ENCODE results near the gene BSND.

Gene BSND

DNA sequence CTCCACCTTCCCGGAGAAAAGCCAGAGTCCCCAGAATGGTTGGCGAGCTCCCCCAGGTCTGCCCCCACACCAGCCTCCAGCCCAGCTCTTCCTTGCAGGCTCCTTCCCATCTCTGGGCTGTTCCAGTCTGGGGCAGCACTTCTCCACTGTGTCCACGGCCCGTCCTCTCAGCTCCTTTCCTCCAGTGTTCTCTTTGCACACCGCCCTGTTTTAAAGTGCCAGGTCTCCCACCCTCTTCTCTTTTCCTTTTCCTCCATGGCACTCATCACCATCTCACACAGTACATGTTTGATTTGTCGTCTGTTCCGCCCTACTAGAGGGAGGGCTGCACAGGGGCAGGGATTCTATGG lies 34.5 kb downstream of the BSND start:
- TF ChIP-seq, protein P1, sequence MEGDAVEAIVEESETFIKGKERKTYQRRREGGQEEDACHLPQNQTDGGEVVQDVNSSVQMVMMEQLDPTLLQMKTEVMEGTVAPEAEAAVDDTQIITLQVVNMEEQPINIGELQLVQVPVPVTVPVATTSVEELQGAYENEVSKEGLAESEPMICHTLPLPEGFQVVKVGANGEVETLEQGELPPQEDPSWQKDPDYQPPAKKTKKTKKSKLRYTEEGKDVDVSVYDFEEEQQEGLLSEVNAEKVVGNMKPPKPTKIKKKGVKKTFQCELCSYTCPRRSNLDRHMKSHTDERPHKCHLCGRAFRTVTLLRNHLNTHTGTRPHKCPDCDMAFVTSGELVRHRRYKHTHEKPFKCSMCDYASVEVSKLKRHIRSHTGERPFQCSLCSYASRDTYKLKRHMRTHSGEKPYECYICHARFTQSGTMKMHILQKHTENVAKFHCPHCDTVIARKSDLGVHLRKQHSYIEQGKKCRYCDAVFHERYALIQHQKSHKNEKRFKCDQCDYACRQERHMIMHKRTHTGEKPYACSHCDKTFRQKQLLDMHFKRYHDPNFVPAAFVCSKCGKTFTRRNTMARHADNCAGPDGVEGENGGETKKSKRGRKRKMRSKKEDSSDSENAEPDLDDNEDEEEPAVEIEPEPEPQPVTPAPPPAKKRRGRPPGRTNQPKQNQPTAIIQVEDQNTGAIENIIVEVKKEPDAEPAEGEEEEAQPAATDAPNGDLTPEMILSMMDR (IDR thresholded peaks at IDR 0.05; ENCODE audit: control insufficient read depth, extremely low read depth, insufficient read depth): no peak
- no peak overlapping the region for H3K4me3 ChIP-seq (ENCODE audit: low read depth, low read length)
- DNase-seq (ENCODE audit: low read depth): no peak

DNA sequence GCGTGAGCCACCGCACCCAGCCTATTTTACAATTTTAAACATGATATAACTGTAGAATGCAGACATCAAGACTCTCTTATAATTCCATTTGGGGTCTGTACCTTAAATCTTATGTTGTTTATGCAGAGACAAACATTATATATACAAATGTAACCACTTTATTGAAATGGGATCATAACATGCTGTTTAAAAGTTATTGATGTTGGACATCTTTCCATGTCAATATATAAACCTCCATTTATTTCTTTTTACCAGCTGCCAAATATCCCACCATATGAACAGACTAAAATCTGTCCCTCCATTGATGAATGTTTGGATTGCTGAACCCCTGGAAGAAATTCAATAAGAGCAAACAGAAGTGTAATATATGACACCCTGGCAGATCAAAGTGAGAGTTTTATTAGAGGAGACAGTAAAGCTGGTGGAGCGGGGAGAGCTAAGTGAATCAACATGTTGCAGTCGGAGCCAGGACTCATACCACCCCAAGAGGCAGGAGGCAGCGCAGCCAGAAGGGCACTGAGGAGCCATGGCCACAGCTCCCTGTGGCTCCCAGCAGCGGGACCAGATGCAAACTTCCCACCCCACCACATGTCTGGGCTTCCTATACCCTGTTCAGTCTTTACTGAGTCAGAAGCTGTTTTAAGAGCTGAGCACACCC lies 35.9 kb downstream of the BSND start:
- TF ChIP-seq, protein P1 (IDR thresholded peaks at IDR 0.05; ENCODE audit: control insufficient read depth, extremely low read depth, insufficient read depth): no peak
- DNase-seq (ENCODE audit: low read depth): no peak
- no peak overlapping the region for H3K4me3 ChIP-seq (ENCODE audit: low read depth, low read length)

DNA sequence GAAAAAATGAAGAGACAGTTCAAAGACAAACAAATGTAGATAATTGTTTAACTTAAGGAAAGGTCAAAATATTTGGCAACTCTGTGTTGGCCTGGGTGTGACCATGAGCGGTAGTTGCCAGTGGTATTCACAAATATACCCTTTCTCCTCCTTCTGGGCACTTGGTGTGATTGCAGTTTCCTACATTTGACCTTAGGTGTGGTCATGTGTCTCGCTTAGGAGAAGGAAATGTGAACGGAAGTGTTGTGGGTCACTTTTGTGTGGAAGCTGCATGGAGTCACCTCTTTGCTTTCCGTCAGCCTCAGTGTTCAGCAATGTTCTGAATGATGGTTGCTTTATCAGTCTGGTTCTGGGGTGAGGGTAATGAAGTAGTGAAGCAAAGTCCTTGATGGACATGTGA lies 37.2 kb downstream of the BSND start:
- no peak overlapping the region for H3K4me3 ChIP-seq (ENCODE audit: low read depth, low read length)
- TF ChIP-seq, protein P1 (IDR thresholded peaks at IDR 0.05; ENCODE audit: control insufficient read depth, extremely low read depth, insufficient read depth): peak; percentile 28; the same call in 1 of the 2 replicates
- peak; percentile 33 for DNase-seq (ENCODE audit: low read depth)

DNA sequence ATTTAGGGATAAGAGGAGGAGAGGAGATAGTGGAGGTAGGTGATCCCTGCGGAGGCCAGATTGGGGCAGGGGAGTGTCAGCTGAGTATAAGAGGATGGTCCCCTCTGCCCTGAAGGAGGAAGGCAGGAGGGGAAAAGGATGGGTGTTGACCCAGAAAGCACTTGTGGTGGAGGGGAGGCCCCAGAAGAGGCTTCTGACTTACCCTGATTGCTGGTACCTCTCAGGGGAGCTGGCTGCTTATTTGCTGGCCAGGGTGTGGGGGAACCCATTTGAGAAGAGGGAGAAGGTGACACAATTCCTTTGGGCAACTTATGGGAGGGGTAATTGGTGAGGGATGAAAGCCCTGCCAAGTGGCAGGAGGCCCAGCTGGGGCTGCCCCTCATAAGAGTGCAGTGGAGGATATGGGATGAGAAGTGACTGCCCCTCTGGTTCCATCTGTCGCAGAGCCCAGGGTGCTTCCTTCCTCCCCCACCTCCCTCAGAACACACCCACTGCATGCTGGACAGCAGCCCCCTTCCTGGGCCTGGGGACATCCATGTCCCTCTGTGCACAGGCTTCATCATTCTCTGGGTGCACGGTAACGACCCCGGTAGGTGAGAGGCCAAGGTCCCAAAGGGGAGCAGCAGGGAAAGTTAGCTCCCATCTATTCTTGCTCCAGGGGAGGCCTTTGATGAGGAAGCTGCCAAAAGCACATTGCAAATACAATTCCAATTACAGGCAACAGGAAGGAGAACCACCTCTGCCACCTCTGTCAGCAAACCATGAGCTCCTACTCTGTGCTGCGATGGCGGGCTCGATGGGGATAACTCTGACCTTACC lies 39.2 kb downstream of the BSND start:
- no peak for DNase-seq (ENCODE audit: low read depth)
- no peak overlapping the region for H3K4me3 ChIP-seq (ENCODE audit: low read depth, low read length)
- TF ChIP-seq, protein P1 (IDR thresholded peaks at IDR 0.05; ENCODE audit: control insufficient read depth, extremely low read depth, insufficient read depth): no peak

DNA sequence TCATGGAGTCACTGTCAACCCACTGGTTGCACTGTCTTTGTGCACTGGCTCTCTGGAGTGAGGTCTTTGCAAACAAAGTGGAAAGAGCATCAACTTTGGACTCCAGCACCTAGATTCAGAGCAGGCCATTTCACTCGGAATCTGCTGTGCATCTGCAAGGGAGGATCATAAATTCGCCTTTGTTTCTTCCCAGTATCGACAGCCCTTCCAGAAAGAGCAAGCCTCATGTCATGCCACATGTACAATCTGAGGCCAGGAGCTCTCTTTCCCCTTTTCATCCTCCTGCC lies 39.8 kb downstream of the BSND start:
- no peak overlapping the region for H3K4me3 ChIP-seq (ENCODE audit: low read depth, low read length)
- TF ChIP-seq, protein P1 (IDR thresholded peaks at IDR 0.05; ENCODE audit: control insufficient read depth, extremely low read depth, insufficient read depth): no peak
- DNase-seq (ENCODE audit: low read depth): no peak

DNA sequence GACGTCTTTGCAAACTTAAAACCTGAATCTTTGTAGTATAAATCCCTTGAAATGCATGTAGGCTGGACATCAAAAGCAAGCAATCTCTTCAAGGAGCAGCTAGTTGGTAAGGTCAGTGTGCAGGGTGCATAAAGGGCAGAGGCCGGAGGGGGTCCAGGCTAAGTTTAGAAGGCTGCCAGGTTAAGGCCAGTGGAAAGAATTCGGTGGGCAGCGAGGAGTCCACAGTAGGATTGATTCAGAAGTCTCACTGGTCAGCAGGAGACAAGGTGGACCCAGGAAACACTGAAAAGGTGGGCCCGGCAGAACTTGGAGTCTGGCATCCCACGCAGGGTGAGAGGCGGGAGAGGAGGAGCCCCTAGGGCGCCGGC lies 40.2 kb downstream of the BSND start:
- no peak for DNase-seq (ENCODE audit: low read depth)
- TF ChIP-seq, protein P1 (IDR thresholded peaks at IDR 0.05; ENCODE audit: control insufficient read depth, extremely low read depth, insufficient read depth): no peak
- H3K4me3 ChIP-seq (ENCODE audit: low read depth, low read length): no peak overlapping the region
